H1 (cell line): ENCODE measurements around the gene SLC43A1.

Experiments used
- CTCF ChIP-seq, 3 experiments: IDR thresholded peaks; 1 replicate in 2 of 3; 2 replicates in 1 of 3; pipeline versions ENCODE4 v1.5.1 to v1.6.1; 2011; ENCODE audit warnings: low read length in 3 of 3, mild to moderate bottlenecking in 3 of 3, inconsistent platforms in 2 of 3, low read depth in 1 of 3, moderate library complexity in 1 of 3; ENCODE audit not compliant: insufficient read depth in 1 of 3; ENCODE audit errors: control extremely low read depth in 1 of 3
- POLR2A ChIP-seq, 2 experiments: IDR thresholded peaks; 1 replicate in 1 of 2; 2 replicates in 1 of 2; pipeline ENCODE4 v1.6.1; 2011; ENCODE audit warnings: low read depth in 2 of 2, low read length in 2 of 2, mild to moderate bottlenecking in 2 of 2; ENCODE audit errors: control extremely low read depth in 1 of 2

DNA sequence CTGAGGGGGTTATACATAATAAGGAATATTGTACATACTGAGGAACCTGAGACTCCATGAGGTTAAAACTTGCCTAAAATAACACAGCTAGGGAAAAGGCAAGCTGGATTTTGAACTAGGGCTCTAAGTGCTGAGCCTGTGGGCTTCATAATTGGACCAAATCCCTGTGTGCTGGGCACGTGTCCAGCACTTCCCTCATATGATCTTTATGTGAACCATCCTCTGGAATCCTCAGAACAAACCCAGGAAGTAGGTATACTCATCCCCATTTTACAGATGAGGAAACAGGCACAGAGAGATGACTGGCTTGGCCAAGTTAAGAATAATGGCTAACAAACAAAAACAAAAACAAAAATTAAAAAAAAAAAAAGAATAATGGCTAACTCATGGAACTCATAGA lies 40.3 kb downstream of the SLC43A1 start:
- TF ChIP-seq CTCF (IDR thresholded peaks at IDR 0.05; ENCODE audit: control extremely low read depth in 1 of 3, insufficient read depth in 1 of 3, low read depth in 1 of 3, low read length in 3 of 3) = no peak
- no peak for TF ChIP-seq POLR2A (IDR thresholded peaks at IDR 0.05; ENCODE audit: control extremely low read depth in 1 of 2, low read depth in 2 of 2, low read length in 2 of 2)
